HepG2 (cell line): ENCODE measurements around the gene CLDN15. TPM values are rescaled to one million over a fixed set of nuclear protein-coding genes. Genes with fewer than 3 reads are reported as not detected.
A peak's percentile ranks its signal among the peaks of the same experiment; 100 is the strongest.

Experiments
- BCL6 ChIP-seq: IDR thresholded peaks from 2 replicates; pipeline ENCODE4 v1.6.1; 2016; ENCODE audit warnings: missing genetic modification reagents, missing compliant biosample characterization
- BRF2 ChIP-seq: sonication (generic); formaldehyde crosslinking; IDR thresholded peaks from 2 replicates; pipeline ENCODE4 v1.8.1; 2022; ENCODE audit warnings: mild to moderate bottlenecking, missing genetic modification reagents
- FOXJ3 ChIP-seq: sonication (generic); formaldehyde crosslinking; IDR thresholded peaks from 2 replicates; pipeline ENCODE4 v1.4.0; 2020; ENCODE audit warnings: missing genetic modification reagents, mild to moderate bottlenecking, borderline replicate concordance
- GFI1 ChIP-seq: sonication (generic); formaldehyde crosslinking; IDR thresholded peaks from 2 replicates; pipeline ENCODE4 v1.5.0; 2020; ENCODE audit warnings: missing genetic modification reagents, mild to moderate bottlenecking, borderline replicate concordance
- HNRNPL ChIP-seq: fragments of 200-400 bp; formaldehyde crosslinking; IDR thresholded peaks from 2 replicates; pipeline ENCODE4 v1.6.1; 2017; ENCODE audit warnings: mild to moderate bottlenecking, low read depth, low read length
- ISL2 ChIP-seq: sonication (generic); formaldehyde crosslinking; IDR thresholded peaks from 2 replicates; pipeline ENCODE4 v1.5.0; 2020; ENCODE audit warnings: missing genetic modification reagents
- KIAA2018 ChIP-seq: sonication (generic); formaldehyde crosslinking; IDR thresholded peaks from 2 replicates; pipeline ENCODE4 v1.5.0; 2020; ENCODE audit warnings: mild to moderate bottlenecking, missing genetic modification reagents, borderline replicate concordance
- MZF1 ChIP-seq: sonication (generic); formaldehyde crosslinking; IDR thresholded peaks from 2 replicates; pipeline ENCODE4 v1.8.1; 2023; ENCODE audit warnings: mild to moderate bottlenecking, missing genetic modification reagents, borderline replicate concordance
- SIN3A ChIP-seq: IDR thresholded peaks from 2 replicates; pipeline ENCODE4 v1.6.1; 2011; ENCODE audit warnings: low read depth, mild to moderate bottlenecking, control low read depth, low read length, borderline replicate concordance
- SMYD3 ChIP-seq: sonication (generic); formaldehyde crosslinking; IDR thresholded peaks from 2 replicates; pipeline ENCODE4 v1.8.1; 2023; ENCODE audit warnings: mild to moderate bottlenecking, missing genetic modification reagents
- SNRNP70 ChIP-seq: fragments of 200-400 bp; formaldehyde crosslinking; IDR thresholded peaks from 2 replicates; pipeline ENCODE4 v1.6.1; 2017; ENCODE audit warnings: mild to moderate bottlenecking, low read depth, low read length, moderate library complexity
- SRY ChIP-seq: sonication (generic); formaldehyde crosslinking; IDR thresholded peaks from 2 replicates; pipeline ENCODE4 v1.8.0; 2022; ENCODE audit warnings: mild to moderate bottlenecking, missing genetic modification reagents
- YY1 ChIP-seq: IDR thresholded peaks from 2 replicates; pipeline ENCODE4 v1.6.1; 2011; ENCODE audit warnings: low read length, low read depth, moderate library complexity, mild to moderate bottlenecking; ENCODE audit not compliant: insufficient read depth, insufficient replicate concordance
- ZNF253 ChIP-seq: sonication (generic); formaldehyde crosslinking; IDR thresholded peaks from 2 replicates; pipeline ENCODE4 v1.8.0; 2022; ENCODE audit warnings: mild to moderate bottlenecking, missing genetic modification reagents, borderline replicate concordance
- ZNF34 ChIP-seq: sonication (generic); formaldehyde crosslinking; IDR thresholded peaks from 2 replicates; pipeline ENCODE4 v1.4.0; 2020; ENCODE audit warnings: mild to moderate bottlenecking, missing genetic modification reagents, borderline replicate concordance
- ZNF510 ChIP-seq: sonication (generic); formaldehyde crosslinking; IDR thresholded peaks from 2 replicates; pipeline ENCODE4 v1.4.0; 2020; ENCODE audit warnings: low read depth, mild to moderate bottlenecking, missing genetic modification reagents
- ZNF678 ChIP-seq: sonication (generic); formaldehyde crosslinking; IDR thresholded peaks from 2 replicates; pipeline ENCODE4 v1.4.0; 2020; ENCODE audit warnings: mild to moderate bottlenecking, missing genetic modification reagents
- ZNF891 ChIP-seq: sonication (generic); formaldehyde crosslinking; IDR thresholded peaks from 2 replicates; pipeline ENCODE4 v1.5.0; 2020; ENCODE audit warnings: mild to moderate bottlenecking, missing genetic modification reagents
- ZSCAN9 ChIP-seq: IDR thresholded peaks from 2 replicates; pipeline ENCODE4 v1.6.1; 2016; ENCODE audit warnings: borderline replicate concordance
- polyA plus RNA-seq, 8 experiments: library from polyadenylated mRNA; depleted of rRNA in 3 of 8; stranded (reverse) in 7 of 8; unstranded in 1 of 8; fragments of >200 nt; fragmentation: Illumina TruSeq in 4 of 8; extraction: Trizol in 4 of 8; gene quantifications; 2 replicates each; pipeline versions ENCODE4 v1.2.1 to v1.2.3, GENCODE V29; 2011 to 2016; ENCODE audit warnings: low read depth in 4 of 8, missing spikeins in 1 of 8, mixed read lengths in 1 of 8; ENCODE audit not compliant: insufficient read depth in 1 of 8
- total RNA-seq, 5 experiments: library from RNA; depleted of rRNA; stranded (reverse); fragments of >200 nt; fragmentation: Illumina TruSeq; extraction: Trizol; gene quantifications; 2 replicates each; pipeline ENCODE4 v1.2.3, GENCODE V29; 2016; ENCODE audit warnings: low read depth in 1 of 5
- TF ChIP-seq, protein P1 (sequence below): sonication (generic); formaldehyde crosslinking; IDR thresholded peaks from 2 replicates; pipeline ENCODE4 v1.5.1; 2020; ENCODE audit warnings: missing genetic modification reagents, mild to moderate bottlenecking, borderline replicate concordance

The CLDN15 gene
- total and polyA plus RNA-seq, 2 of the 13 experiments (the other 11 are each of a cell fraction or from before 2014, with no cell fraction given), result 7.1 to 17.8 TPM

DNA sequence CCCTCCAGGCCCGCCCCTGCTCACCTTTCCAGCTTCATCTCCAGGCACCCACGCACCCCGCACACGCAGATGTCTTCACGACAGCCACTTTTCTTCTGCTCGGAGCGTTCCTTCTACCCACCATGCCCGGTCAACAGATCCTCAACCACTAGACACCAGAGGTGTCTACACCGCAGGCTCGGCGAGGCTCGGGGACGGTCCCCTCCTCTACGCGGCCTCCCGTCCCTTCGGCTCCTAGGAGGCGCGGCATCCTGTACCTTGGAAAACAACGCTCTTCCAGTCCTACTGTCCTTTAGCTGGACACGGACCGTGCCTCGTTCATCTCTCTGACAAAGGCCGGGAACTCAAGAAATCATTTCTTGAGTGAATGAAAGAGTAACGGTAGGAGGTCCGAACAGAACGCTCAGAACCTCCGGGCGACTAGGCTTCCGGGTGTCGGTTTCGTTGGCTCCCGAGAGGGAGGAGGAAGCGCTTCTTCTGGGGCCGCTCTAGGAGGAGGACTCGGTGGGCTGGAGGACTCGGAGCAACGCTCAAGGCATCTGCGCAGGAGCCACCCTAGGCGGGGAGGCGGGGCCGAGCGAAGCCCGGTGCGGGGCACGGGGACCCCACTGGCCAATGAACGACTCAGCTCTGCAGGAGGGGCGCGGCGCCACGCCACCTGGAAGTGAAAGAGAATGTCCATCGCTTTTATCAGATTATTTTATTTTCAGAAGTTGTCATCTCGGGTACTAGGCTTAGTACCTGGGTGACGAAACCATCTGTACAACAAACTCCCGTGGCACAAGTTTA is 14.5 kb upstream of the CLDN15 start (continued):
- TF ChIP-seq KIAA2018 (CRISPR knock-in tag) (no peak), SIN3A (peak; percentile 92; the same call in 1 of the 2 replicates), SRY (CRISPR knock-in tag) (no peak), HNRNPL (no peak), MZF1 (CRISPR knock-in tag) (no peak), SMYD3 (CRISPR knock-in tag) (no peak), ZNF253 (CRISPR knock-in tag) (no peak), ZNF34 (CRISPR knock-in tag) (no peak), ZNF678 (CRISPR knock-in tag) (no peak), ISL2 (CRISPR knock-in tag) (peak; percentile 45; the same call in 1 of the 2 replicates), YY1 (peak; percentile 47), ZSCAN9 (CRISPR knock-in tag) (peak; percentile 43; the same call in 1 of the 2 replicates), BRF2 (CRISPR knock-in tag) (no peak), BCL6 (peak; percentile 39; the same call in 1 of the 2 replicates), SNRNP70 (no peak), FOXJ3 (CRISPR knock-in tag) (no peak), ZNF510 (CRISPR knock-in tag) (no peak), ZNF891 (CRISPR knock-in tag) (0 out of 2 replicates have a peak, but pooled peaks have one; percentile 73), GFI1 (CRISPR knock-in tag) (no peak; the same call in 1 of the 2 replicates)
- TF ChIP-seq, protein P1, sequence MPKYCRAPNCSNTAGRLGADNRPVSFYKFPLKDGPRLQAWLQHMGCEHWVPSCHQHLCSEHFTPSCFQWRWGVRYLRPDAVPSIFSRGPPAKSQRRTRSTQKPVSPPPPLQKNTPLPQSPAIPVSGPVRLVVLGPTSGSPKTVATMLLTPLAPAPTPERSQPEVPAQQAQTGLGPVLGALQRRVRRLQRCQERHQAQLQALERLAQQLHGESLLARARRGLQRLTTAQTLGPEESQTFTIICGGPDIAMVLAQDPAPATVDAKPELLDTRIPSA (CRISPR knock-in tag), result no peak
